GM19035 (cell line): ENCODE measurements around the gene ORM1.
"Not testable (repeated sequence)": the region's sequence is repeated elsewhere in the genome, so short reads cannot be mapped to it uniquely, and the experiment has no call there.

Experiments used
- ATAC-seq: cut with Tn5 transposase; IDR thresholded peaks from one replicate; pipeline ENCODE4 v1.9.1; 2021; ENCODE audit not compliant: unreplicated experiment

ORM1 gene

DNA sequence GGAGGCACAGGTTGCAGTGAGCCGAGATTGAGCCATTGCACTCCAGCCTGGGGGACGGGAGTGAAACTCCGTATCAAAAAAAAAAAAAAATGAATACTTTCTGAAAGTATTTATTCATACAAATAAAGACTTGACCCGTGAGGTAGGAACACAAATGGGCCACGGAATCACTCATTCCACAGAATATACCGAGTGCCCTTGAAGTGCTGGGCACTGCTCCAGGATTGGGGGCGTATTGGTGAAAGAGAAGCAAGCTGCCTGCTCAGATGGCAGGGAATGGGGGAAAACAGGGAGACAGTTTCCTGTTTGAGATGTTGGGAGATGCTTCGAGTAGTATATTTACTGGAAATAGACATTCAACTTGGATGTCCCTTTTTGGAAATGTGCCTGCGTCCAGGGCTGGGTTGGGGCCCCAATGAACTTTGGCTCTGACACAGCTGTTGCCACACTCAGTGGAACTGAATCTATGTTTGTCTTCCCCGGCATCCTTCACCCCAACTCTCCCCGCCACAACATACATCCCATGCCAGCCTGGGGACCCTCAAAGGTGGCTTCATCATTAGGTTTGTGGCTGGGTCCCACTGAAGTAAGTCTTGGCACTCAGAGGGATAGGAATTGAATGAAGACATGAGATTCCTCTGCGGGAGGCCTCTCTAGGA is 609 bp upstream of the ORM1 start:
- not testable (repeated sequence) for ATAC-seq

DNA sequence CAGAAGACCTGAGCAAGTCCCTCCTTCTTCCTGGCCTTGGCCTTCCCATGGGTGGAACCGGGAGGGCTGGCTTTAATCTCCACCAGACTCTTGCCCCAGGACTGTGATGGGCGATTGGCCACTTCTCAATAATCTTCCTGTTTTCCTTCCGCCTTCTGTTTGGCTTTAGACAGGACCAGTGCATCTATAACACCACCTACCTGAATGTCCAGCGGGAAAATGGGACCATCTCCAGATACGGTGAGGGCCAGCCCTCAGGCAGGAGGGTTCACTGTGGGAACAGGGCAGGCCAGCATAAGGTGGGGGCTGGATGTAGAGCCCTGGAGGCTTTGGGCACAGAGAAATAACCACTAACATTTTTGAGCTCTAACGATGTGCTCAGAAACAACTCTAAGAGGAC is 951 bp downstream of the ORM1 start:
- not testable (repeated sequence) for ATAC-seq

DNA sequence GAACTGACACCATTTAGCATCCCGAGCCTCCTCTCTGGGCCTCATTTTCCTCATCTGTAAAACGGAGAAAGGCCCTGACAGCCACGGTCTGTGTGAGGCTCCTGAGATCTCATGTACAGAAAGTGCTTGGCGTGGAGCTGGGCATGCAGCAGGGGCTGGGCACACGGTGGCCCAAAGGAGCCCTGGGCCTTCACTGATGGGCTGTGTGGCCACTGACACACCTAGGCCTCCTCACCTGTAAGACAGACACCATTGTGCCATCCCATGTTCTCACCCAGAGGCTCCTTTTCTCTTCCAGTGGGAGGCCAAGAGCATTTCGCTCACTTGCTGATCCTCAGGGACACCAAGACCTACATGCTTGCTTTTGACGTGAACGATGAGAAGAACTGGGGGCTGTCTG is 1.6 kb downstream of the ORM1 start:
- ATAC-seq = no peak

DNA sequence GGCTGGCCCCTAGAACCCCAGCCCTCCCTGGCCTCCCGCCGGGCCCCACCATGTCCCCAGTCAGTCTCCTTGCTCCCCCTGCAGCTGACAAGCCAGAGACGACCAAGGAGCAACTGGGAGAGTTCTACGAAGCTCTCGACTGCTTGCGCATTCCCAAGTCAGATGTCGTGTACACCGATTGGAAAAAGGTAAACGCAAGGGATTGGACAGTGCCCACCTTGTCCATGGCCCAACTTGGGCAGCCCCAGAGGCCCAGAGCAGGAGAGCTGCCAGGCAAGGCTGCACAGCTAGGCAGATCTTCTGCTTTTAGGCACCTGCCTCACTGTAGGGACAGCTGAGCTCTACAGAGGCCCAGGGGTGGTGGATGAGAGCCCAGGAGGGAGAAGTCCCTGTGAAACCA is 2.1 kb downstream of the ORM1 start:
- ATAC-seq = not testable (repeated sequence)

DNA sequence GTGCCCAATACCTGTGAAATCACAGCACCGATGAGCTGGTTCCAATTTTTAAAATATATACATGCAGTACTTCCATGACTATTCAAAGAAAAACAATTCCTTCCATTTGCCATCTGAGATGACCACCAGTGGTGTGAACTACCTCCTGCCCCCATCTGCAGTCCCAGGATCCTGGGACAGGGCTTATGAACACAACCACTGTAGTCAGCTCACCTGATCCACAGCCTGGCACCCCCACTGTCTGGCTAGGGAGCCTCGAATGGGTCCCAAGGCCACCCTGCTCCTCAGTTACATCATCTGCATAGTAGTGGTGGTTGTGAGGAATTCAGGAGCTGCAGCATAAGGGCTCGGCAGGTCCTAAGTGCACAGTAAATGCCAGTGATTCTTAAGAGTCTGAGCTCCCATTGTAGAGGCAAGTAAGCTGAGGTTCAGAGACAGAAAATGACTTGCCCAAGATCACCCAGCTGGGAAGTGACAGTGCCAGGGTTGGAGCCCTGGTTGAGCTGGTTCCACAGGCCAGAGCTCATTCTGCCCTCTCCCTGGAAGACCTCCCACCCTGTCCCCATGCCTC is 2.9 kb downstream of the ORM1 start:
- ATAC-seq = not testable (repeated sequence)

DNA sequence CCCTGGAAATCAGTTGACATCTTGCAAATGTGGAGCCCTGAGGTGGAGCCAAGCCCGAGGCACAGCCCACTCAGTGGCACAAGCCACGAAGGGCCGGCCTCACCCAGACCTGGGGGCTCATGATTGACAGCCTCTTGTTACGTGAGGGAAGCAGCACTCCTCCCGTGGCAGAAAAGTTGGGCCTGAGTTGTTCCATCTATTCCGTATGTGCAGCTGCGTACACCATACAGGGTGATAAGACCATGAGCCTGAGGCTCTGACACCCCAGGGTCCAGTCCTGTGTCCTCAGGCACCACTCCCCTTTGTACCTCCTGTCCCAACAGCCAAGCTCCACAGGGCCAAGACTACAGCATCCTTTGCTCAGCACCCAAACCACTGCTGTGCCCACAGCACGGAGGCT is 4.9 kb downstream of the ORM1 start:
- no peak for ATAC-seq

DNA sequence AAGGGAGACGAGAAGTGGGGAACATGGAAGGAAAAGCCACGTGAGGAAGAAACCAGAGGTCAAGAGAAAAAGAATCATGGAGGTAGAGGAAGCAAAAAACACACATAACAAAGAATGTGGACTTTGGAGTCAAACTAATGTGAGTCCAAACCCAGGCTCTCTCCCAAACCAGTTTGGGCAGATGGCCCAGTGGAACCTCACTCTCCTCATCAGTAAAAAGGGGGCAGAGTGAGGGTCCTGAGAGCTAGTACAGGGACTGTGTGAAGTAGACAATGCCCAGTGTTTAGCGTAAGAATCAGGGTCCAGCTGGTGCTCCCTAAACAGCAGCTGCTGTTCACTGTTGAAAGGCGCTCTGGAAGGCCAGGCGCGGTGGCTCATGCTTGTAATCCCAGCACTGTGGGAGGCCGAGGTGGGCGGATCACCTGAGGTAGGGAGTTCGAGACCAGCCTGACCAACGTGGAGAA is 5.5 kb downstream of the ORM1 start:
- ATAC-seq = not testable (repeated sequence)

DNA sequence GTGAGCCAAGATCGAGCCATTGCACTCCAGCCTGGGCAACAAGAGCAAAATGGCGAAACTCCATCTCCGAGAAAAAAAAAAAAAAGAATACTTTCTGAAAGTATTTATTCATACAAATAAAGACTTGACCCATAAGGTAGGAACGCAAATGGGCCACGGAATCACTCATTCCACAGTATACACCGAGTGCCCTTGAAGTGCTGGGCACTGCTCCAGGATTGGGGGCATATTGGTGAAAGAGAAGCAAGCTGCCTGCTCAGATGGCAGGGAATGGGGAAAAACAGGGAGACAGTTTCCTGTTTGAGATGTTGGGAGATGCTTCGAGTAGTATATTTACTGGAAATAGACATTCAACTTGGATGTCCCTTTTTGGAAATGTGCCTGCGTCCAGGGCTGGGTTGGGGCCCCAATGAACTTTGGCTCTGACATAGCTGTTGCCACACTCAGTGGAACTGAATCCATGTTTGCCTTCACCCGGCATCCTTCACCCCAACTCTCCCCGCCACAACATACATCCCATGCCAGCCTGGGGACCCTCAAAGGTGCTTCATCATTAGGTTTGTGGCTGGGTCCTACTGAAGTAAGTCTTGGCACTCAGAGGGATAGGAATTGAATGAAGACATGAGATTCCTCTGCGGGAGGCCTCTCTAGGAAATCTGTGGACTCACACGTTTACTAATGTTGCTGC is 6.2 kb downstream of the ORM1 start:
- not testable (repeated sequence) for ATAC-seq

DNA sequence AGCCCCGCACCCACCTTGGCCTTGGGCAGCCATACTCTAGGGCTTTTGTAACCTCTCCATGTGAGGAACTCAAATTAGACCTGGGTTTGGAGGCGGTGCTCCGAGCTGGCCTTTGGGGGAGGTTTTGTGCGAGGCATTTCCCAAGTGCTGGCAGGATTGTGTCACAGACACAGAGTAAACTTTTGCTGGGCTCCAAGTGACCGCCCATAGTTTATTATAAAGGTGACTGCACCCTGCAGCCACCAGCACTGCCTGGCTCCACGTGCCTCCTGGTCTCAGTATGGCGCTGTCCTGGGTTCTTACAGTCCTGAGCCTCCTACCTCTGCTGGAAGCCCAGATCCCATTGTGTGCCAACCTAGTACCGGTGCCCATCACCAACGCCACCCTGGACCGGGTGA is 6.7 kb downstream of the ORM1 start, which contains the start of gene ORM2:
Gene ORM2 (plus strand): TSS at position 245 of the 398 bp plus-strand sequence. CDS start 36 bp downstream, at position 281.
- ATAC-seq = not testable (repeated sequence)

DNA sequence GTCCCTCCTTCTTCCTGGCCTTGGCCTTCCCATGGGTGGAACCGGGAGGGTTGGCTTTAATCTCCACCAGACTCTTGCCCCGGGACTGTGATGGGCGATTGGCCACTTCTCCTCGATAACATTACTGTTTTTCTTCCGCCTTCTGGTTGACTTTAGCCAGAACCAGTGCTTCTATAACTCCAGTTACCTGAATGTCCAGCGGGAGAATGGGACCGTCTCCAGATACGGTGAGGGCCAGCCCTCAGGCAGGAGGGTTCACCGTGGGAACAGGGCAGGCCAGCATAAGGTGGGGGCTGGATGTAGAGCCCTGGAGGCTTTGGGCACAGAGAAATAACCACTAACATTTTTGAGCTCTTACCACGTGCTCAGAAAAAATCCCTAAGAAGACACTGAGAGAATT is 7.7 kb downstream of the ORM1 start:
- no peak for ATAC-seq

DNA sequence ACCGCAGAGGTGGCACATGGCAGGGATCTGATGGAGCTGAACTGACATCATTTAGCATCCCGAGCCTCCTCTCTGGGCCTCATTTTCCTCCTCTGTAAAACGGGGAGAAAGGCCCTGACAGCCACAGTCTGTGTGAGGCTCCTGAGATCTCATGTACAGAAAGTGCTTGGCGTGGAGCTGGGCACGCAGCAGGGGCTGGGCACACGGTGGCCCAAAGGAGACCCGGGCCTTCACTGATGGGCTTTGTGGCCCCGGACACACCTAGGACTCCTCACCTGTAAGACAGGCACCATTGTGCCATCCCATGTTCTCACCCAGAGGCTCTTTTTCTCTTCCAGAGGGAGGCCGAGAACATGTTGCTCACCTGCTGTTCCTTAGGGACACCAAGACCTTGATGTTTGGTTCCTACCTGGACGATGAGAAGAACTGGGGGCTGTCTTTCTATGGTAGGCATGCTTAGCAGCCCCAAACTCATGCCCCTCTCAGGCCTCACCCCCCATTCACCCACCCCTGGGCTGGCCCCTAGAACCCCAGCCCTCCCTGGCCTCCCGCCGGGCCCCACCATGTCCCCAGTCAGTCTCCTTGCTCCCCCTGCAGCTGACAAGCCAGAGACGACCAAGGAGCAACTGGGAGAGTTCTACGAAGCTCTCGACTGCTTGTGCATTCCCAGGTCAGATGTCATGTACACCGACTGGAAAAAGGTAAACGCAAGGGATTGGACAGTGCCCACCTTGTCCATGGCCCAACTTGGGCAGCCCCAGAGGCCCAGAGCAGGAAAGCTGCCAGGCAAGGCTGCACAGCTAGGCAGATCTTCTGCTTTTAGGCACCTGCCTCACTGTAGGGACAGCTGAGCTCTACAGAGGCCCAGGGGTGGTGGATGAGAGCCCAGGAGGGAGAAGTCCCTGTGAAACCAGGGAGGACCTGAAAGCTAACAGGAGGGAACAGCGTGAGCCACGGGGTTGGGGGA is 8.6 kb downstream of the ORM1 start:
- ATAC-seq = not testable (repeated sequence)

DNA sequence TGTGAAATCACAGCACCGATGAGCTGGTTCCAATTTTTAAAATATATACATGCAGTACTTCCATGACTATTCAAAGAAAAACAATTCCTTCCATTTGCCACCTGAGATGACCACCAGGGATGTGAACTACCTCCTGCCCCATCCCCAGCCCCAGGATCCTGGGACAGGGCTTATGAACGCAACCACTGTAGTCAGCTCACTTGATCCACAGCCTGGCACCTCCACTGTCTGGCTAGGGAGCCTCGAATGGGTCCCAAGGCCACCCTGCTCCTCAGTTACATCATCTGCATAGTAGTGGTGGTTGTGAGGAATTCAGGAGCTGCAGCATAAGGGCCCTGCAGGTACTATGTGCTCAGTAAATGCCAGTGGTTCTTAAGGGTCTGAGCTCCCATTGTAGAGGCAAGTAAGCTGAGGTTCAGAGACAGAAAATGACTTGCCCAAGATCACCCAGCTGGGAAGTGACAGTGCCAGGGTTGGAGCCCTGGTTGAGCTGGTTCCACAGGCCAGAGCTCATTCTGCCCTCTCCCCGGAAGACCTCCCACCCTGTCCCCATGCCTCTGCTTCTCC is 9.7 kb downstream of the ORM1 start:
- not testable (repeated sequence) for ATAC-seq

DNA sequence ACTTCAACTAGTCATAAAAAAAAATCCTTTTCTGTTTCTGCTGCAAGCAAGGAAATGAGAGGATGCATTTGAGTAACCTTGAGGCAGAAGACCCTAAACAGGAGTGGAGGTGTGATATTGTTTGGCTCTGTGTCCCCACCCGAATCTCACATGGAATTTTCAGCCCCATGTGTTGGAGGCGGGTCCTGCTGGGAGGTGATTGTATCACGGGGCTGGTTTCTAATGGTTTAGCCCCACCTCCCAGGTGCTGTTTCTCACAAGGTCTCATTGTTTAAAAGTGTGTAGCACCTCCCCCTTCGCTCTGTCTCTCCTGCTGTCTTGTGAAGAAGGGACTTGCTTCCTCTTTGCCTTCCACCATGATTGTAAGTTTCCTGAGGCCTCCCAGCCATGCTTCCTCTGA is 10.8 kb downstream of the ORM1 start:
- ATAC-seq = not testable (repeated sequence)

DNA sequence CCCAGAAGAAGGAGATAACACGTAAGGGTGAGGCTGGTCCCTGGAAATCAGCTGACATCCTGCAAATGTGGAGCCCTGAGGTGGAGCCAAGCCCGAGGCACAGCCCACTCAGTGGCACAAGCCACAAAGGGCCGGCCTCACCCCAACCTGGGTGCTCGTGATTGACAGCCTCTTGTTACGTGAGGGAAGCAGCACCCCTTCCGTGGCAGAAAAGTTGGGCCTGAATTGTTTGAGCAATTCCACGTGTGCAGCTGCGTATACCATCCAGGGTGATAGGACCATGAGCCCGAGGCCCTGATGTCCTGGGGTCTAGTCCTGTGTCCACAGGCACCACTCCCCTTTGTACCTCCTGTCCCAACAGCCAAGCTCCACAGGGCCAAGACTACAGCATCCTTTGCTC is 11.6 kb downstream of the ORM1 start:
- no peak for ATAC-seq

DNA sequence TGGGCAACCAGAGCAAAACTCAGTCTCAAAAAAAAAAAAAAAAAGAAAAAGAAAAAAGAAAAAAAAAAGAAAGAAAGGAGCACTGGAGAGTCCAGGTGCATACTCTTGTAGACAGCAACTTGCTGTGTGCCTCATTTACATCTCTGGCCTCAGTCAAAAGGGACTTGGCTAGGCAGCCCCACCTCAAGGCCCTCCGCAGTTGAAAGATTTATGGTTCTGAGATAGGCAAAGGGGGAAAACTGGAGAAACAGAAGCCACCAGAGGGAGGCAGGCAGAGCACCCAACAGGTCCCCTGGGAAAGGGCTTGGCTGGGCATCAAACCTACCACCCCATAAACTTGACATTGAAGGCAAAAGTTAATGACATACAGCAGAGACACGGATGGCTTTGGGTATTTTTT is 12.8 kb downstream of the ORM1 start:
- ATAC-seq = no peak

DNA sequence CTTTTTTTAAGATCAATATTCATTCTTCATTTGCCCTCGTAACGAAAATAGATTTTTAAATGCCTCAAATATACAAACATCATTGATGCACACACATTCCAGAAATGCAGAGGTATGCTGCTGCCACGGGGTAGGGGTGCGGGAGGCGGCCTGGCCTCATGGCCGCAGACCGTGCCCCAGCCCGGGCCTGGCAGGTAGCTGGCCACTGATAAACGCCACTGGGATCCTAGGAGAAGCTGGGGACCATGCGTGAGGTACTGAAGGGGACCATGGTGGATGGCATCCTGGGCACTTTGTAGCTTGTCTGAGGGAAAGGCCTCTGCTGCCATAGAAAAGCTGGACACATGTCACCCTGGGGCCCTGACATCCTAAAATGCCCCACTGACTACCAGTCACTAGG is 13.3 kb downstream of the ORM1 start:
- no peak for ATAC-seq

DNA sequence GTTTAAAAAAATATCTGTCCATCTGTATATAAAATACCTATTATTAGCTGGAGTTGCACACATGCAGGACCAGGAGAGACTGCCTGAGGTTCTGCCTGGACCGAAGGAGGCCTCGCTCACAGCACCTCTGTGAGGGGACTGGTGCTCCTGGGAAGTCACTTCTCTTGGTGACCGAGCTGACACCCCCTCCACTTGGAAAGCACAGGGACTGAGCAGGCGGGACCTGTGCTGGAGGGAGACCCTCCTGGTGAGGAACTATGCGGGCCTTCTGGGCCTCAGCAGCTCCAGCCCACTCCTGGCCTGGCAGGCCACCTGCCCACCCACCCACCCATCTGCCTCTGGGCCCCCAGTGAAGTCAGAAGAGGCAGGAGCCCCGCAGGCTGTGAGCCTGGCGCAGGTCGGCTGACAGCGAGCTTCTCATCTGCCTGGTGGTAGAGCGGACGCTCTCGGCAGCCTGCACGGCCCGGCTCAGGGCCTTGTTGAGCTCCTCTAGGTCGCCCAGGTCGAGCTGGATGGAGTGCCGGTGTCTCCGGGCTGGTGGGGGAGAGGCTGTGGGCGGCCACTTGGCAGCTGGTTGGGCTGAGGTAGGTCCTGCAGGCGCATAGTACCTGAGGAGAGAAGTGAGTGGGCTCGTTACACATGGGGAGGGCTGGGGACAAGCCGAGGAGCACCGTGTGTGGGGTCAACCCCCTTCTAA is 13.9 kb downstream of the ORM1 start:
- no peak for ATAC-seq

DNA sequence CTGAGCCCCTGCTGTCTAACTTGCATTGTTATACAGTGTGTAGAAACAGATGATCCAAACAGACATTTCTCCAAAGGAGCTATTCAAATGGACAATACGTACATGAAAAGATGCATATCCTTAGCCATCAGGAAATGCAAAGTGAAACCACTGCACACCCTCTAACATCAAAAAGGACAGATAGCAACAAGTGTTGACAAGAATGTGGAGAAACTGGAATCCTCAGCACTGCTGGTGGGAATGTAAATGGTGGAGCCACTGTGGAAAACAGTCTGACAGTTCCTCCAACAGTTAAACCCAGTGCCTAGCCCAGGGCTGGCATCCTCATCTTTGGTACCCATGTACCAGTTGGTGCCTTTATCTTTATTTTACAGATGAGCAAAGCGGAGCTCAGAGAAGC is 15.3 kb downstream of the ORM1 start:
- ATAC-seq = no peak

DNA sequence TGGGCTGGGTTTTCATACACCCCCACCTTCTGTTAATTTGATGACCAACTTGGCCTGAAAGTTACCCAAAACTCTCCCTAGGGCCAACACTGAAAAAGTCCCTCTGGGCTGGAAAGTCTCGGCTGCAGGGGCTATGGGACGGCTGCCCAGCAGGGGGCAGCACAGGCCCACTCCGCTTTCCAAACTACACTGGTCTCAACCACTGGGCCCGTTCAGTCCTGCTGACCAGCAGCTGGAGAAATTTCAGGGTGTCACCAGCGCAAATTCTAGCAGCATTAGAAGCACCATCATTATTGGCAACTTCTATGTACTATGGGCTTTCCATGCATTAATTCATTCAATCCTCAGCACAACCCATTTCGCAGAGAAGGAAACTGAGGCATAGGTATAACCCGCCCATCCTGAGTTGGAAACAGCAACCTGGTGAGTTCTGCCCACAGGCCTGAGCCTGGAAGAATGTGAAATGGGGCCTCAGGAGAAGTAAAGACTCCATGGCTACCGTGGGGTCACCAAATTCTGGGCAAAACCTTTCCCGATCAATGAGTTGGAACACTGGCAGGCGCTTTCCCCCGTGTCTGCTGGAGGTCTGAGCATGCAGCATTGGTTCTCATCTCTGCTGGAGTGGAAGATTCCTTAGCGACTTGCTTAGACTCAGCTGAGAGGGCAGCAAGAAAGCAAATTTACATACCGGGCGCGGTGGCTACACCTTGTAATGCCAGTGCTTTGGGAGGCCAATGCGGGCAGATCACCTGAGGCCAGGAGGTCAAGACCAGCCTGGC is 16.4 kb downstream of the ORM1 start:
- ATAC-seq = peak; percentile 62
